Measurements from ENCODE around the gene ARFGAP2.

The ARFGAP2 gene

DNA sequence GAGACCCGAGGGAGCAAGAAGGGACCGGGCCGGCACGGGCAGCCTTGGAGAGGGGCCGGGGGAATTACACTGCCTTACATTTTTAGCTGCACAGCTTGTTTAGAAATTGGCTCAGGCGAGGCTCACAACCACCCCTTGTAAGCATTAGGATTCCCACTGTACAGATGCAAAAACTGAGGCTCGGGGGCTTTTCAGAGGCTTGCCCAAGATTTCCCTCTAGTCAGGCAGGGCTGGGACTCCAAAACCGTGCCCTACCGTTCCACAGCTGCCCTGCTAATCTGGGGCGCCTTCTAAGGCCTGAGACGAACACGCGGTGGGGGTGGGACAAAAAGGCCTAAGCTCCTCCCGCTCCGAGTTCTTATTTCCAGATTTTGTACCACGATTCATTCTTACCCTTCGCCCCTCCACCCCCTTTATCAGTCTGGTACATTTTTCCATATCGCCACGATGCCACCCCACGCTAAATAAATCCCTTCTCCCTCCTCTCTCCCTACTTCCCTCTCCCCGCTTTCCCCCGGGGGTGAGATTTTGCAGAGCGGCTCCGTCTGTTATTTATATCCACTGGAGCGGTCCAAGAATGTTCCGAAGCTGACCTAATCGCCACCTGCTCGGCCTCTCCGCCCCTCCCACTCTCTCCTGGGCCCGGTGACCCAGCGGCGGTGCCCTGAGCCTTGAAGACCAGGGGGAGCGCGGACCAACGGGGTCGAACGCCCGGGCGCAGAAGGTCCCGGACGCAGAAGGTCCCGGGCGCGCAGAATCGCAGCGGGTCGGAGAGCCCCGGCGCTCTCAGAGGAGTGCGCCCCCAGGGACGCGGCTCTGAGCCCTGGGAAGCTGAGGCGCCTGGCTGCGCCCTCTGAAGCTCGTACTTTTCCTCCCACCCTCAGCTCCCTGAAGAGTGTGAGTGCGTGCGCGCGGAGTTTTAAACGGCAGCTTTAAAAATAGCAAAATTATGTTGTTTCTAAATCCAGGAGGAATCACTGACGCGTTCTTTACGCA is 10.3 kb upstream of the ARFGAP2 start:
- H3K9me2 ChIP-seq (replicated peaks; ENCODE audit: insufficient read depth, low read length), result no peaks in the 10 kb centered on the region
- no peak for TF ChIP-seq EZH2phosphoT487 (conservative IDR thresholded peaks at IDR 0.05; ENCODE audit: low read length)
- TF ChIP-seq, protein P1, sequence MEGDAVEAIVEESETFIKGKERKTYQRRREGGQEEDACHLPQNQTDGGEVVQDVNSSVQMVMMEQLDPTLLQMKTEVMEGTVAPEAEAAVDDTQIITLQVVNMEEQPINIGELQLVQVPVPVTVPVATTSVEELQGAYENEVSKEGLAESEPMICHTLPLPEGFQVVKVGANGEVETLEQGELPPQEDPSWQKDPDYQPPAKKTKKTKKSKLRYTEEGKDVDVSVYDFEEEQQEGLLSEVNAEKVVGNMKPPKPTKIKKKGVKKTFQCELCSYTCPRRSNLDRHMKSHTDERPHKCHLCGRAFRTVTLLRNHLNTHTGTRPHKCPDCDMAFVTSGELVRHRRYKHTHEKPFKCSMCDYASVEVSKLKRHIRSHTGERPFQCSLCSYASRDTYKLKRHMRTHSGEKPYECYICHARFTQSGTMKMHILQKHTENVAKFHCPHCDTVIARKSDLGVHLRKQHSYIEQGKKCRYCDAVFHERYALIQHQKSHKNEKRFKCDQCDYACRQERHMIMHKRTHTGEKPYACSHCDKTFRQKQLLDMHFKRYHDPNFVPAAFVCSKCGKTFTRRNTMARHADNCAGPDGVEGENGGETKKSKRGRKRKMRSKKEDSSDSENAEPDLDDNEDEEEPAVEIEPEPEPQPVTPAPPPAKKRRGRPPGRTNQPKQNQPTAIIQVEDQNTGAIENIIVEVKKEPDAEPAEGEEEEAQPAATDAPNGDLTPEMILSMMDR (IDR thresholded peaks at IDR 0.05; ENCODE audit: insufficient read depth, low read length, poor library complexity, severe bottlenecking), result no peak
- no peaks in the 10 kb centered on the region for H4K20me1 ChIP-seq (ENCODE audit: low read depth, low read length)
- H2AFZ ChIP-seq (ENCODE audit: low read depth, low read length, severe bottlenecking), result peak overlapping the region; percentile 97
- no peaks in the 10 kb centered on the region for H3K27me3 ChIP-seq (ENCODE audit: low read length)
- H3K9ac ChIP-seq (ENCODE audit: low read length), result peak overlapping the region; percentile 56
- H3K4me3 ChIP-seq (ENCODE audit: insufficient read depth, low read length, poor library complexity, severe bottlenecking), result peak overlapping the region; percentile 58
- H3K4me2 ChIP-seq (ENCODE audit: low read depth, low read length, poor library complexity, severe bottlenecking), result peak overlapping the region; percentile 84
- H3F3A ChIP-seq (ENCODE audit: insufficient read depth), result 0 out of 2 replicates have a peak, but pooled peaks cover 5% of the 10 kb centered on the region
- H3K36me3 ChIP-seq (ENCODE audit: low read length), result no peaks in the 10 kb centered on the region
- no peak overlapping the region for H3K27ac ChIP-seq (ENCODE audit: low read depth, low read length)
- no peaks in the 10 kb centered on the region for H3K9me3 ChIP-seq (ENCODE audit: insufficient read depth, low read length)
- H3K79me2 ChIP-seq (ENCODE audit: insufficient read depth, low read length), result no peaks in the 10 kb centered on the region

DNA sequence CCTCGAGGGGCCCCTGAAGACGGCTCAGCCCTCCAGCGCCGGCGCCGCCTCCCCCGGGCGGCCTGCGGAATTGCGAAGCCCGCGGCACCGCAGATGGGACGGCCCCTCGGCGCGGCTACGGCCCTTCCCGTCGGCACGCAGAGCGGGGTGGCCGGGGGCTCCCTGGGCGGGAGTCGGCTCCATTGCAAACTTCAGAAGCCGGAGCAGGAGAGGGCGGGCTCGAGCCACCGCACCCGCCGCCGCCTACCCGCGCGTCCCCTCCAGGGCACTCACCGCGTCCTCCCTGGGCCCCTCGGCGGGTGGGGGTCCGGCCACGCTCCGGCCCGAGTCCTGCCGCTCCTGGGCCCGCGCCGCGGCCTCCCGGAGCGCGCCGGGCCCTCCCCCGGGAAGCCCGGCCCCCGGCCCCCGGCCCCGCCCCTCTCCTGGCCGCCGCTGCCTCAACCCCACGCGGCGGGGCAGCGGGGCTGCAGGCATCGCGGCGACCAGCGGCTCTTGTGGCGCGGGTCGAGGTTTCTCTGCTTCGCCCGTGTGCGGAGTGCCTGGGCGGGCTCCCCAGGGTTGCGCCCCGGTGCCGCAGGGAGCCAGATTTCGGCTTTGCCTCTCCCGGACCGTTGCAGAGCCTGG is 9.5 kb upstream of the ARFGAP2 start, which contains the start of gene PACSIN3:
Gene PACSIN3, minus strand, starts transcription at position 359 of the 624 bp plus-strand sequence. CDS start 3,707 bp downstream, outside the sequence.
- Histone ChIP-seq H3K4me2 (ENCODE audit: low read depth, low read length, poor library complexity, severe bottlenecking) (peak within 1 kb of the TSS; percentile 84), H3K9ac (ENCODE audit: low read length) (peak within 1 kb of the TSS; percentile 56), H3K9me3 (ENCODE audit: insufficient read depth, low read length) (no peaks in the 10 kb centered on the region), H3K27me3 (ENCODE audit: low read length) (no peaks in the 10 kb centered on the region), H3K4me3 (ENCODE audit: insufficient read depth, low read length, poor library complexity, severe bottlenecking) (peak within 1 kb of the TSS; percentile 58), H3F3A (ENCODE audit: insufficient read depth) (0 out of 2 replicates have a peak, but pooled peaks cover 5% of the 10 kb centered on the region), H3K27ac (ENCODE audit: low read depth, low read length) (no peak within 1 kb of the TSS), H3K36me3 (ENCODE audit: low read length) (no peaks in the 10 kb centered on the region), H4K20me1 (ENCODE audit: low read depth, low read length) (no peaks in the 10 kb centered on the region), H3K79me2 (ENCODE audit: insufficient read depth, low read length) (no peaks in the 10 kb centered on the region), H2AFZ (ENCODE audit: low read depth, low read length, severe bottlenecking) (peak within 1 kb of the TSS; percentile 97), H3K9me2 (replicated peaks; ENCODE audit: insufficient read depth, low read length) (no peaks in the 10 kb centered on the region)
- TF ChIP-seq, protein P1 (IDR thresholded peaks at IDR 0.05; ENCODE audit: insufficient read depth, low read length, poor library complexity, severe bottlenecking), result no peak
- TF ChIP-seq EZH2phosphoT487 (conservative IDR thresholded peaks at IDR 0.05; ENCODE audit: low read length), result no peak

- peak overlapping the region; percentile 58 for H3K4me3 ChIP-seq (ENCODE audit: insufficient read depth, low read length, poor library complexity, severe bottlenecking)
- no peaks in the 10 kb centered on the region for H3K36me3 ChIP-seq (ENCODE audit: low read length)
- H3K4me2 ChIP-seq (ENCODE audit: low read depth, low read length, poor library complexity, severe bottlenecking), result peak overlapping the region; percentile 84
- no peaks in the 10 kb centered on the region for H3K79me2 ChIP-seq (ENCODE audit: insufficient read depth, low read length)
- no peaks in the 10 kb centered on the region for H3K9me2 ChIP-seq (replicated peaks; ENCODE audit: insufficient read depth, low read length)
- 0 out of 2 replicates have a peak, but pooled peaks cover 5% of the 10 kb centered on the region for H3F3A ChIP-seq (ENCODE audit: insufficient read depth)
- TF ChIP-seq EZH2phosphoT487 (conservative IDR thresholded peaks at IDR 0.05; ENCODE audit: low read length), result no peak
- TF ChIP-seq, protein P1 (IDR thresholded peaks at IDR 0.05; ENCODE audit: insufficient read depth, low read length, poor library complexity, severe bottlenecking), result no peak
- H4K20me1 ChIP-seq (ENCODE audit: low read depth, low read length), result no peaks in the 10 kb centered on the region
- no peak overlapping the region for H3K27ac ChIP-seq (ENCODE audit: low read depth, low read length)
- H2AFZ ChIP-seq (ENCODE audit: low read depth, low read length, severe bottlenecking), result peak overlapping the region; percentile 93
- H3K9me3 ChIP-seq (ENCODE audit: insufficient read depth, low read length), result no peaks in the 10 kb centered on the region
- no peaks in the 10 kb centered on the region for H3K27me3 ChIP-seq (ENCODE audit: low read length)
- peak overlapping the region; percentile 56 for H3K9ac ChIP-seq (ENCODE audit: low read length)
Measured at GRCh38 chr11:47185305-47186075, 8.8 kb upstream of the ARFGAP2 start.

Measured in SU-DHL-6 (cell line).